NCI-H524 treated with DMSO at 0.1 percent for 48 hours (cell line): ENCODE measurements around the gene MS4A10.

ENCODE experiments used
- DNase-seq: peaks from one replicate; lab custom pipeline; 2025; lab: John Stamatoyannopoulos, UW

The MS4A10 gene

GRCh38 chr11:60849641-60850520 is 64.7 kb downstream of the MS4A10 start:
- no peak for DNase-seq
